ENCODE measurements around the gene GRHL1. TPM values are rescaled to one million over a fixed set of nuclear protein-coding genes. Genes with fewer than 3 reads are reported as not detected.

The GRHL1 gene
- total RNA-seq, 1 experiment from 2014 or later = 2.7 TPM

DNA sequence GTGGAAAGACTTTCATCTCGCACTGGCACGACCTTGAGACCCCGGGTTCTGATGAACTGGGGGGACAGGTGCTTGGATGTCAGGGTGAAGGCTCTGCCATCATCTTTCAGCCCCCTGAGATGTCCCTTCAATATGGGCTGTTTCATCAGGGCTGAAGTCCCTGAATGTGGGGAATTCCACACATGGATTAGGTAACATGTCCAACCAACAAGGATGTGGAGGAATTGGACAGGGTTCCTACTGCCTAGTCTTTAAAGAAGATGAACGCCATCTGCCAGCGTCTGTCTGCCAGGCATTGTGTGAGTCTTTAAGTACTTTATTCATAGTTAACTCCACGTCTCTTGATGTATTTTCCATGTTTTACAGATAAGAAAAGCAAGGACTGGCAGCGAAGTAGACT lies 5.9 kb upstream of the GRHL1 start (continued):
- TF ChIP-seq, protein P1, sequence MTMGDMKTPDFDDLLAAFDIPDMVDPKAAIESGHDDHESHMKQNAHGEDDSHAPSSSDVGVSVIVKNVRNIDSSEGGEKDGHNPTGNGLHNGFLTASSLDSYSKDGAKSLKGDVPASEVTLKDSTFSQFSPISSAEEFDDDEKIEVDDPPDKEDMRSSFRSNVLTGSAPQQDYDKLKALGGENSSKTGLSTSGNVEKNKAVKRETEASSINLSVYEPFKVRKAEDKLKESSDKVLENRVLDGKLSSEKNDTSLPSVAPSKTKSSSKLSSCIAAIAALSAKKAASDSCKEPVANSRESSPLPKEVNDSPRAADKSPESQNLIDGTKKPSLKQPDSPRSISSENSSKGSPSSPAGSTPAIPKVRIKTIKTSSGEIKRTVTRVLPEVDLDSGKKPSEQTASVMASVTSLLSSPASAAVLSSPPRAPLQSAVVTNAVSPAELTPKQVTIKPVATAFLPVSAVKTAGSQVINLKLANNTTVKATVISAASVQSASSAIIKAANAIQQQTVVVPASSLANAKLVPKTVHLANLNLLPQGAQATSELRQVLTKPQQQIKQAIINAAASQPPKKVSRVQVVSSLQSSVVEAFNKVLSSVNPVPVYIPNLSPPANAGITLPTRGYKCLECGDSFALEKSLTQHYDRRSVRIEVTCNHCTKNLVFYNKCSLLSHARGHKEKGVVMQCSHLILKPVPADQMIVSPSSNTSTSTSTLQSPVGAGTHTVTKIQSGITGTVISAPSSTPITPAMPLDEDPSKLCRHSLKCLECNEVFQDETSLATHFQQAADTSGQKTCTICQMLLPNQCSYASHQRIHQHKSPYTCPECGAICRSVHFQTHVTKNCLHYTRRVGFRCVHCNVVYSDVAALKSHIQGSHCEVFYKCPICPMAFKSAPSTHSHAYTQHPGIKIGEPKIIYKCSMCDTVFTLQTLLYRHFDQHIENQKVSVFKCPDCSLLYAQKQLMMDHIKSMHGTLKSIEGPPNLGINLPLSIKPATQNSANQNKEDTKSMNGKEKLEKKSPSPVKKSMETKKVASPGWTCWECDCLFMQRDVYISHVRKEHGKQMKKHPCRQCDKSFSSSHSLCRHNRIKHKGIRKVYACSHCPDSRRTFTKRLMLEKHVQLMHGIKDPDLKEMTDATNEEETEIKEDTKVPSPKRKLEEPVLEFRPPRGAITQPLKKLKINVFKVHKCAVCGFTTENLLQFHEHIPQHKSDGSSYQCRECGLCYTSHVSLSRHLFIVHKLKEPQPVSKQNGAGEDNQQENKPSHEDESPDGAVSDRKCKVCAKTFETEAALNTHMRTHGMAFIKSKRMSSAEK (CRISPR knock-in tag; IDR thresholded peaks at IDR 0.05; ENCODE audit: borderline replicate concordance) = no peak

DNA sequence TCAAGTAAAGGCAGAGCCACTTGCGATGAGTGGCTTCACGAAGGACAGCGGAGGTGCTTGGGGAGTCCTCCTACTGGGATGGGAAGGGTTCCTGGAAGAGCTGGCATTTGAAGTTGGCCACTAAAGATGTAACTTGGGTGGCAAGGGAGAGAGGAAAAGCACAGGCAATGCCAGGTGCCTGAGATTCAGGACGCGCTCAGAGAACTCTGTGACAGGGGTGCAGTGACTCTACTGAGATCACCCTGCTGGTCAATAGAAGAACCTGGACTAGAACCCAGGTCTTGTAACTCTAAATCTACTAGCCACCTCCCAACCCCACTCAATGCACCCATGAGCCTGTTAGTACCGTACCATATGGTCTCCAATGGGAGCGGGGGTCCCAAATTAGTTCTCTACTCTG lies 5.4 kb upstream of the GRHL1 start:
- Mint-ChIP-seq H3K9me3 (no peaks in the 10 kb centered on the region), H3K4me3 (no peak overlapping the region), H3K27ac (no peak overlapping the region), H3K4me1 (peaks cover 18% of the 10 kb centered on the region), H3K27me3 (ENCODE audit: low read depth) (peaks cover 37% of the 10 kb centered on the region), H3K36me3 (no peaks in the 10 kb centered on the region)
- ChIA-PET CTCF (interaction anchor here (1.2 to 1.5 kb wide), 2 partner anchors 38 to 127 kb away, joined by 3 to 4 read pairs; no protein-coding TSS in a partner anchor), POLR2A (no interaction called here)
- ATAC-seq (no peak), DNase-seq (ENCODE audit: low spot score) (no peak)
- TF ChIP-seq GTF2I (CRISPR knock-in tag; conservative IDR thresholded peaks at IDR 0.05) = no peak
- TF ChIP-seq, protein P2, sequence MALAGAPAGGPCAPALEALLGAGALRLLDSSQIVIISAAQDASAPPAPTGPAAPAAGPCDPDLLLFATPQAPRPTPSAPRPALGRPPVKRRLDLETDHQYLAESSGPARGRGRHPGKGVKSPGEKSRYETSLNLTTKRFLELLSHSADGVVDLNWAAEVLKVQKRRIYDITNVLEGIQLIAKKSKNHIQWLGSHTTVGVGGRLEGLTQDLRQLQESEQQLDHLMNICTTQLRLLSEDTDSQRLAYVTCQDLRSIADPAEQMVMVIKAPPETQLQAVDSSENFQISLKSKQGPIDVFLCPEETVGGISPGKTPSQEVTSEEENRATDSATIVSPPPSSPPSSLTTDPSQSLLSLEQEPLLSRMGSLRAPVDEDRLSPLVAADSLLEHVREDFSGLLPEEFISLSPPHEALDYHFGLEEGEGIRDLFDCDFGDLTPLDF (CRISPR knock-in tag; IDR thresholded peaks at IDR 0.05) = no peak

DNA sequence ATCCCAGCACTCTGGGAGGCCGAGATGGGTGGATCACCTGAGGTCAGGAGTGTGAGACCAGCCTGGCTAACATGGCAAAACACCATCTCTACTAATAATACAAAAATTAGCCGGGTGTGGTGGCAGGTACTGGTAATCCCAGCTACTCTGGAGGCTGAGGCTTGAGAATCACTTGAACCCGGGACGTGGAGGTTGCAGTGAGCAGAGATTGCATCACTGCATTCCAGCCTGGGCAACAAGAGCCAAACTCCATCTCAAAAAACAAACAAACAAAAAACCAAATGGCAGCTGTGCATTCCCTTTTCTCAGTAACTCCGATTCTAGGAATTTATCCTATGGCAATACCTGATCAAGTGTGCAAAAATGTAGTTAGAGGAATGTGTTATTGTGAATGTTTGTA lies 4.7 kb upstream of the GRHL1 start:
- CTCF ChIA-PET = interaction anchor here (1.2 to 1.5 kb wide), 2 partner anchors 37 to 126 kb away, joined by 3 to 4 read pairs; no protein-coding TSS in a partner anchor
- Mint-ChIP-seq H3K4me3 (no peak overlapping the region), H3K36me3 (no peaks in the 10 kb centered on the region), H3K4me1 (peaks cover 14% of the 10 kb centered on the region), H3K27ac (no peak overlapping the region), H3K27me3 (ENCODE audit: low read depth) (peaks cover 37% of the 10 kb centered on the region), H3K9me3 (no peaks in the 10 kb centered on the region)
- TF ChIP-seq, protein P3, sequence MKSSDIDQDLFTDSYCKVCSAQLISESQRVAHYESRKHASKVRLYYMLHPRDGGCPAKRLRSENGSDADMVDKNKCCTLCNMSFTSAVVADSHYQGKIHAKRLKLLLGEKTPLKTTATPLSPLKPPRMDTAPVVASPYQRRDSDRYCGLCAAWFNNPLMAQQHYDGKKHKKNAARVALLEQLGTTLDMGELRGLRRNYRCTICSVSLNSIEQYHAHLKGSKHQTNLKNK (CRISPR knock-in tag; IDR thresholded peaks at IDR 0.05) = no peak
- TF ChIP-seq GABPB1 (CRISPR knock-in tag; IDR thresholded peaks at IDR 0.05) = peak; percentile 93
- DNase-seq (ENCODE audit: low spot score) (no peak), ATAC-seq (no peak)
- POLR2A ChIA-PET = no interaction called here

GRCh38 chr2:9948721-9949120 lies 2.8 kb upstream of the GRHL1 start:
- Mint-ChIP-seq H3K27me3 (ENCODE audit: low read depth) (peaks cover 54% of the 10 kb centered on the region), H3K36me3 (no peaks in the 10 kb centered on the region), H3K4me3 (no peak overlapping the region), H3K9me3 (no peaks in the 10 kb centered on the region), H3K27ac (no peak overlapping the region), H3K4me1 (peaks cover 17% of the 10 kb centered on the region)
- ChIA-PET POLR2A (interaction anchor here (0.6 kb wide), 1 partner anchor 23 kb away, joined by 3 read pairs; no protein-coding TSS in a partner anchor), CTCF (interaction anchor here (1.2 kb wide), 2 partner anchors 35 to 106 kb away, joined by 5 to 10 read pairs; partner anchors contain the start of gene TAF1B)
- ATAC-seq = no peak
- TF ChIP-seq, protein P4, sequence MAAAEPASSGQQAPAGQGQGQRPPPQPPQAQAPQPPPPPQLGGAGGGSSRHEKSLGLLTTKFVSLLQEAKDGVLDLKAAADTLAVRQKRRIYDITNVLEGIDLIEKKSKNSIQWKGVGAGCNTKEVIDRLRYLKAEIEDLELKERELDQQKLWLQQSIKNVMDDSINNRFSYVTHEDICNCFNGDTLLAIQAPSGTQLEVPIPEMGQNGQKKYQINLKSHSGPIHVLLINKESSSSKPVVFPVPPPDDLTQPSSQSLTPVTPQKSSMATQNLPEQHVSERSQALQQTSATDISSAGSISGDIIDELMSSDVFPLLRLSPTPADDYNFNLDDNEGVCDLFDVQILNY (CRISPR knock-in tag; IDR thresholded peaks at IDR 0.05) = no peak
- TF ChIP-seq, protein P5, sequence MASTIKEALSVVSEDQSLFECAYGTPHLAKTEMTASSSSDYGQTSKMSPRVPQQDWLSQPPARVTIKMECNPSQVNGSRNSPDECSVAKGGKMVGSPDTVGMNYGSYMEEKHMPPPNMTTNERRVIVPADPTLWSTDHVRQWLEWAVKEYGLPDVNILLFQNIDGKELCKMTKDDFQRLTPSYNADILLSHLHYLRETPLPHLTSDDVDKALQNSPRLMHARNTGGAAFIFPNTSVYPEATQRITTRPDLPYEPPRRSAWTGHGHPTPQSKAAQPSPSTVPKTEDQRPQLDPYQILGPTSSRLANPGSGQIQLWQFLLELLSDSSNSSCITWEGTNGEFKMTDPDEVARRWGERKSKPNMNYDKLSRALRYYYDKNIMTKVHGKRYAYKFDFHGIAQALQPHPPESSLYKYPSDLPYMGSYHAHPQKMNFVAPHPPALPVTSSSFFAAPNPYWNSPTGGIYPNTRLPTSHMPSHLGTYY (CRISPR knock-in tag; IDR thresholded peaks at IDR 0.05) = no peak
- TF ChIP-seq, protein P6, sequence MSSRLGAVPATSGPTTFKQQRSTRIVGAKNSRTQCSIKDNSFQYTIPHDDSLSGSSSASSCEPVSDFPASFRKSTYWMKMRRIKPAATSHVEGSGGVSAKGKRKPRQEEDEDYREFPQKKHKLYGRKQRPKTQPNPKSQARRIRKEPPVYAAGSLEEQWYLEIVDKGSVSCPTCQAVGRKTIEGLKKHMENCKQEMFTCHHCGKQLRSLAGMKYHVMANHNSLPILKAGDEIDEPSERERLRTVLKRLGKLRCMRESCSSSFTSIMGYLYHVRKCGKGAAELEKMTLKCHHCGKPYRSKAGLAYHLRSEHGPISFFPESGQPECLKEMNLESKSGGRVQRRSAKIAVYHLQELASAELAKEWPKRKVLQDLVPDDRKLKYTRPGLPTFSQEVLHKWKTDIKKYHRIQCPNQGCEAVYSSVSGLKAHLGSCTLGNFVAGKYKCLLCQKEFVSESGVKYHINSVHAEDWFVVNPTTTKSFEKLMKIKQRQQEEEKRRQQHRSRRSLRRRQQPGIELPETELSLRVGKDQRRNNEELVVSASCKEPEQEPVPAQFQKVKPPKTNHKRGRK (CRISPR knock-in tag; IDR thresholded peaks at IDR 0.05; ENCODE audit: borderline replicate concordance) = no peak
- TF ChIP-seq NR1H2 (CRISPR knock-in tag; IDR thresholded peaks at IDR 0.05) (no peak), ZNF121 (CRISPR knock-in tag; IDR thresholded peaks at IDR 0.05) (no peak), TP53 (CRISPR knock-in tag; IDR thresholded peaks at IDR 0.05) (no peak), ZNF317 (CRISPR knock-in tag; IDR thresholded peaks at IDR 0.05; ENCODE audit: borderline replicate concordance, low read depth) (no peak), FOXJ3 (CRISPR knock-in tag; IDR thresholded peaks at IDR 0.05; ENCODE audit: borderline replicate concordance) (no peak), PREB (CRISPR knock-in tag; IDR thresholded peaks at IDR 0.05; ENCODE audit: borderline replicate concordance) (no peak)
- TF ChIP-seq, protein P3 (CRISPR knock-in tag; IDR thresholded peaks at IDR 0.05) = no peak
- DNase-seq (ENCODE audit: low spot score) = no peak
